T-helper 2 cell (primary cell): Measurements from ENCODE around the gene ST6GAL1.
"Not testable (repeated sequence)": the region's sequence is repeated elsewhere in the genome, so short reads cannot be mapped to it uniquely, and the experiment has no call there.

Source experiments
- DNase-seq, 5 experiments: peaks; one replicate each; pipeline versions ENCODE4 v3.0.0 to v3.0.0-alpha.2; 2012 to 2022
- total RNA-seq, 2 donors: gene quantifications; one replicate each; lab custom pipeline; 2026; lab: John Stamatoyannopoulos, UW

The ST6GAL1 gene
- total RNA-seq = 116 to 196 reads per million in 2 donors

GRCh38 chr3:186930143-186930640 is at the start of gene ST6GAL1:
Gene ST6GAL1 (plus strand): TSS chr3:186930526. CDS start chr3:187042704, 112,178 bp downstream.
- peak; percentile 36 to 84 (median 52) for DNase-seq

GRCh38 chr3:186882150-186882524 is 48.2 kb upstream of the ST6GAL1 start:
- DNase-seq = peak in 1 of 5 experiments; percentile 52

- peak in 2 of 5 experiments; percentile 24 to 92 for DNase-seq
Measured at GRCh38 chr3:186882881-186883685, 47.2 kb upstream of the ST6GAL1 start.

GRCh38 chr3:186883686-186884058 is 46.7 kb upstream of the ST6GAL1 start:
- peak in 1 of 5 experiments; percentile 93 for DNase-seq

GRCh38 chr3:186884868-186885267 is 45.5 kb upstream of the ST6GAL1 start:
- not testable (repeated sequence) for DNase-seq

- DNase-seq = no peak
Measured at GRCh38 chr3:186886202-186886981, 43.9 kb upstream of the ST6GAL1 start.

- DNase-seq = not testable (repeated sequence)
Measured at GRCh38 chr3:186887507-186887938, 42.8 kb upstream of the ST6GAL1 start.

GRCh38 chr3:186888569-186888968 is 41.8 kb upstream of the ST6GAL1 start:
- DNase-seq = no peak

GRCh38 chr3:186889698-186890097 is 40.6 kb upstream of the ST6GAL1 start:
- not testable (repeated sequence) for DNase-seq

GRCh38 chr3:186890911-186891310 is 39.4 kb upstream of the ST6GAL1 start:
- no peak for DNase-seq

GRCh38 chr3:186893071-186893470 is 37.3 kb upstream of the ST6GAL1 start:
- DNase-seq = not testable (repeated sequence)

GRCh38 chr3:186895406-186895805 is 34.9 kb upstream of the ST6GAL1 start:
- no peak for DNase-seq

GRCh38 chr3:186896006-186896405 is 34.3 kb upstream of the ST6GAL1 start:
- DNase-seq = no peak

GRCh38 chr3:186896875-186897274 is 33.5 kb upstream of the ST6GAL1 start:
- no peak for DNase-seq

GRCh38 chr3:186901135-186901734 is 29.1 kb upstream of the ST6GAL1 start:
- DNase-seq = peak in 1 of 5 experiments; percentile 23

GRCh38 chr3:186902154-186902553 is 28.2 kb upstream of the ST6GAL1 start:
- no peak for DNase-seq

GRCh38 chr3:186902713-186903112 is 27.6 kb upstream of the ST6GAL1 start:
- DNase-seq = no peak

- DNase-seq = not testable (repeated sequence)
Measured at GRCh38 chr3:186903676-186904075, 26.6 kb upstream of the ST6GAL1 start.

- DNase-seq = not testable (repeated sequence)
Measured at GRCh38 chr3:186907075-186907474, 23.3 kb upstream of the ST6GAL1 start.

- peak; percentile 36 to 97 (median 64) for DNase-seq
Measured at GRCh38 chr3:186909078-186909853, 21.1 kb upstream of the ST6GAL1 start.

- peak in 2 of 5 experiments; percentile 9 to 66 for DNase-seq
Measured at GRCh38 chr3:186915806-186916796, 14.2 kb upstream of the ST6GAL1 start.
